ENCODE data around the gene KRCC1. TPM values are rescaled to one million over a fixed set of nuclear protein-coding genes. Genes with fewer than 3 reads are reported as not detected.

KRCC1 gene
- polyA plus RNA-seq, 1 experiment, result 42.6 TPM

GRCh38 chr2:88028931-88029330, 26.7 kb downstream of the KRCC1 start:
- Histone ChIP-seq H3K27me3 (ENCODE audit: control insufficient read depth, insufficient read depth, low read length) (no peaks in the 10 kb centered on the region), H3K9me3 (ENCODE audit: control insufficient read depth, insufficient read depth, low read length) (no peaks in the 10 kb centered on the region), H3K4me3 (ENCODE audit: low read depth, low read length) (no peak overlapping the region), H3K27ac (ENCODE audit: low read depth, low read length) (no peak overlapping the region)
- DNase-seq (ENCODE audit: low read depth, low spot score), result no peak
- POLR2A ChIA-PET, result interaction anchor here (0.6 kb wide), 1 partner anchor 31 kb away, joined by 4 read pairs; no protein-coding TSS in a partner anchor
- no peak for TF ChIP-seq CTCF (IDR thresholded peaks at IDR 0.05; ENCODE audit: low read depth, low read length)
- CTCF ChIA-PET, result no interaction called here

- no peak for DNase-seq (ENCODE audit: low read depth, low spot score)
- no peak for TF ChIP-seq CTCF (IDR thresholded peaks at IDR 0.05; ENCODE audit: low read depth, low read length)
- Histone ChIP-seq H3K9me3 (ENCODE audit: control insufficient read depth, insufficient read depth, low read length) (no peaks in the 10 kb centered on the region), H3K4me3 (ENCODE audit: low read depth, low read length) (no peak overlapping the region), H3K27me3 (ENCODE audit: control insufficient read depth, insufficient read depth, low read length) (no peaks in the 10 kb centered on the region), H3K27ac (ENCODE audit: low read depth, low read length) (no peak overlapping the region)
- ChIA-PET POLR2A (no interaction called here), CTCF (interaction anchor here (1.0 kb wide), 1 partner anchor 32 kb away, joined by 5 read pairs; no protein-coding TSS in a partner anchor)
These were observed 27.7 kb downstream of the KRCC1 start for GRCh38 chr2:88027697-88028389.

- H3K4me3 ChIP-seq (ENCODE audit: low read depth, low read length), result no peak overlapping the region
- POLR2A ChIA-PET, result interaction anchor here (0.7 kb wide), 1 partner anchor 550 kb away, joined by 6 read pairs; no protein-coding TSS in a partner anchor
- no peak for DNase-seq (ENCODE audit: low read depth, low spot score)
- no peak overlapping the region for H3K27ac ChIP-seq (ENCODE audit: low read depth, low read length)
- no peaks in the 10 kb centered on the region for H3K27me3 ChIP-seq (ENCODE audit: control insufficient read depth, insufficient read depth, low read length)
- no peaks in the 10 kb centered on the region for H3K9me3 ChIP-seq (ENCODE audit: control insufficient read depth, insufficient read depth, low read length)
- CTCF ChIA-PET, result interaction anchor here (1.3 kb wide), 1 partner anchor 36 kb away, joined by 3 read pairs; no protein-coding TSS in a partner anchor
- no peak for TF ChIP-seq CTCF (IDR thresholded peaks at IDR 0.05; ENCODE audit: low read depth, low read length)
These were observed 31.1 kb downstream of the KRCC1 start for GRCh38 chr2:88024509-88024908.

GRCh38 chr2:88022669-88022921, 33.0 kb downstream of the KRCC1 start:
- DNase-seq (ENCODE audit: low read depth, low spot score), result no peak
- no peak overlapping the region for H3K4me3 ChIP-seq (ENCODE audit: low read depth, low read length)
- H3K27ac ChIP-seq (ENCODE audit: low read depth, low read length), result no peak overlapping the region
- TF ChIP-seq CTCF (IDR thresholded peaks at IDR 0.05; ENCODE audit: low read depth, low read length), result no peak
- H3K9me3 ChIP-seq (ENCODE audit: control insufficient read depth, insufficient read depth, low read length), result peaks cover 5% of the 10 kb centered on the region
- ChIA-PET POLR2A (no interaction called here), CTCF (no interaction called here)
- no peaks in the 10 kb centered on the region for H3K27me3 ChIP-seq (ENCODE audit: control insufficient read depth, insufficient read depth, low read length)

GRCh38 chr2:88019985-88020384, 35.6 kb downstream of the KRCC1 start:
- Histone ChIP-seq H3K4me3 (ENCODE audit: low read depth, low read length) (no peak overlapping the region), H3K27me3 (ENCODE audit: control insufficient read depth, insufficient read depth, low read length) (no peaks in the 10 kb centered on the region), H3K27ac (ENCODE audit: low read depth, low read length) (no peak overlapping the region), H3K9me3 (ENCODE audit: control insufficient read depth, insufficient read depth, low read length) (peaks cover 5% of the 10 kb centered on the region)
- no peak for DNase-seq (ENCODE audit: low read depth, low spot score)
- ChIA-PET POLR2A (no interaction called here), CTCF (interaction anchor here (2.2 kb wide), 1 partner anchor 41 kb away, joined by 8 read pairs; no protein-coding TSS in a partner anchor)
- TF ChIP-seq CTCF (IDR thresholded peaks at IDR 0.05; ENCODE audit: low read depth, low read length), result no peak

Data from AG04450 (cell line).